Small intestine (tissue), 7 donors: ENCODE data around the gene SPAG4. TPM values are rescaled to one million over a fixed set of nuclear protein-coding genes. Genes with fewer than 3 reads are reported as not detected.
A peak's percentile ranks its signal among the peaks of the same experiment; 100 is the strongest.

Experiments
- DNase-seq, 2 donors: peaks; one replicate each; pipeline versions ENCODE4 v3.0.0 to v3.0.0-alpha.2; 2013
- FAIRE-seq: peaks from 2 replicates; lab custom pipeline; 2012; peaks lifted over from hg19 to GRCh38; lab: Jason Lieb, UNC
- H3K27ac ChIP-seq, 3 donors: one replicate each; pipeline ENCODE4 v1.5.1; 2013; ENCODE audit warnings: low read length in 2 of 3, mild to moderate bottlenecking in 2 of 3, control low read depth in 1 of 3, inconsistent platforms in 1 of 3, low read depth in 1 of 3, moderate library complexity in 1 of 3
- H3K27me3 ChIP-seq, 3 donors: one replicate each; pipeline ENCODE4 v1.6.1; 2013; ENCODE audit warnings: low read length in 3 of 3, inconsistent platforms in 1 of 3; ENCODE audit not compliant: control insufficient read depth in 3 of 3, insufficient read depth in 3 of 3
- H3K36me3 ChIP-seq, 3 donors: one replicate each; pipeline ENCODE4 v1.6.1; 2013; ENCODE audit warnings: low read length in 3 of 3, inconsistent platforms in 1 of 3, low read depth in 1 of 3, mild to moderate bottlenecking in 1 of 3, moderate library complexity in 1 of 3; ENCODE audit not compliant: control insufficient read depth in 3 of 3, insufficient read depth in 2 of 3
- H3K4me1 ChIP-seq, 3 donors: one replicate each; pipeline ENCODE4 v1.6.1; 2013; ENCODE audit warnings: low read length in 2 of 3, inconsistent platforms in 1 of 3, low read depth in 1 of 3, mild to moderate bottlenecking in 1 of 3, moderate library complexity in 1 of 3; ENCODE audit not compliant: control insufficient read depth in 3 of 3, insufficient read depth in 2 of 3
- H3K4me3 ChIP-seq, 3 donors: one replicate each; pipeline ENCODE4 v1.5.1; 2013; ENCODE audit warnings: low read length in 3 of 3, control low read depth in 1 of 3, inconsistent platforms in 1 of 3, low read depth in 1 of 3, mild to moderate bottlenecking in 1 of 3, moderate library complexity in 1 of 3
- H3K9me3 ChIP-seq, 2 donors: one replicate each; pipeline ENCODE4 v1.6.1; 2013; ENCODE audit warnings: low read depth in 1 of 2, low read length in 1 of 2; ENCODE audit not compliant: control insufficient read depth in 2 of 2, insufficient read depth in 1 of 2
- WGBS, 3 donors: extraction: QIAGEN DNeasy Blood & Tissue Kit; methylation state at CpG; one replicate each; pipeline ENCODE4 v1.1.7; 2013; 5-methylcytosine and 5-hydroxymethylcytosine counted together
- polyA plus RNA-seq, 4 donors: library from polyadenylated mRNA; stranded (reverse) in 3 of 4; unstranded in 1 of 4; fragments of 200-250 nt in 3 of 4; fragments of 120-200 nt in 1 of 4; gene quantifications; one replicate each; pipeline versions ENCODE4 v1.2.1 to v1.2.3, GENCODE V29; 2013
- donor health status: healthy with polysubstance abuse.
- donor health status: control.
- donor health status: control.
- donor health status: Bipolar disorder and iron deficiency.
- donor health status: healthy.

Gene SPAG4
- polyA plus RNA-seq, 4 donors: 0.96 to 10.5 (median 2.1) TPM

DNA sequence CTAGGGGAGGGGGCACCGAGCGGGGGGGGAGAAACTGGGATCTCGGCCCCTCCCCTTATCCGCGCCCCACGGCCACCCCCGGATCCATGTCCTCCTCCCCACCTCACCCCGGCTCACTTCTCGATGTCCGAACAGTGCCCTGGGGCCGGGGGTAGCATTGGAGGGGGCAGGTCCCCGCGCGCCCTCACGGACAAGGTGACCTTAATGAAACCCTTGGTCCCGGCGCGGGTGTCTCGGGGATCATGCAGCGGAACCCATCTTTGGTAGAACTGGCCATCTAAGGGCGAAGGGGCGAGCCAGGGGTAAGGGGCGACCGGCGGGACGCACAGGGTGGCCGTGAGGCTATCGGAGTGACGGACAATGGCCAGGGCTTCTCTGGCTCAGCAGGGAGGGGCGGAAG, 13.6 kb upstream of the SPAG4 start:
- DNase-seq (no peak), FAIRE-seq (no peak)
- WGBS, 3 donors: 31 to 35% (median 34%) methylated on average over 27 to 30 of the region's 30 CpGs
- Histone ChIP-seq H3K27me3 (peaks cover 0 to 28% (median 6%) of the 10 kb centered on the region in 3 donors), H3K4me1 (peaks cover 1 to 17% (median 2%) of the 10 kb centered on the region in 3 donors), H3K27ac (peak overlapping the region in 1 of 3 donors; percentile 53), H3K9me3 (no peaks in the 10 kb centered on the region), H3K4me3 (peak overlapping the region in 2 of 3 donors; percentile 42 to 48), H3K36me3 (no peaks in the 10 kb centered on the region)

- peaks cover 1 to 17% (median 2%) of the 10 kb centered on the region in 3 donors for H3K4me1 ChIP-seq
- DNase-seq (no peak), FAIRE-seq (no peak)
- H3K27ac ChIP-seq: no peak overlapping the region
- H3K36me3 ChIP-seq: no peaks in the 10 kb centered on the region
- no peaks in the 10 kb centered on the region for H3K9me3 ChIP-seq
- WGBS, 3 donors: 91 to 97% (median 93%) methylated on average over 15 of the region's 15 CpGs
- no peak overlapping the region for H3K4me3 ChIP-seq
- peaks cover 0 to 28% (median 6%) of the 10 kb centered on the region in 3 donors for H3K27me3 ChIP-seq
Measured at GRCh38 chr20:35602851-35603495, 12.7 kb upstream of the SPAG4 start.

DNA sequence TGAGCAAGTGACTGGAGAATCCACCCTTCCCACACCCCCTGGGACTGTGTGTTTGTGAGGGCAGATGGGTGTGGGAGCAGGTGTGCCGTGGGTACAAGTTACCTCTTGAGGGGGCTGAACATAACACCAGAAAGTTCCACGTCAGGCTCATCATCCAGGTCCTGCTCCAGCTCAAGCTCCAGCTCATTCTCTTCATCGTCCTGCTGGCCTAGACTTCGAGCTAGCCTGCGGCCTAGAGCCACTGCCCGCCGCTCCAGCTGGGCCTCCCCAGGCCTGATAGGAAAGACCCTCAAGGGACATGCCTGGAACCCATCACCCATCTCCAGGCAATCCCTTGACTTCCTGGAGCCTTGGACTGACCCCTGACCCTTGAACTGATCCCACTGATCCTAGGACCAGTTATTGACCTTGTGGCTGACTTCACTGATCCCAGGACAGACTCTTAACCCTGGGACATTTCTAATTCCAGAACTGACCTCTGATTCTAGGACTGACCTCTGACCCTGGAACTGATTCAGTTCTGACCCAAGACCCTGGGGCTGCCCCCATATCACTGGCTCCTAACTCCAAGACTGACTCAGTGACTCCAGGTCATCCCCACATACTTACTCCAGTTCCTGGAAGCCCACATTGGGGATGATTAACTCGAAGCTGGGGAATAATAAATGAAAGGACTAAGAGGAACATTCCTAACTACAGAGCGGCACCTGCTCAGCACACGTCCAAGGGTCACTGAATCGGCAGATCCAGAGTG, 11.8 kb upstream of the SPAG4 start:
- H3K27ac ChIP-seq: peak overlapping the region in 1 of 3 donors; percentile 7
- no peak overlapping the region for H3K4me3 ChIP-seq
- H3K36me3 ChIP-seq: no peaks in the 10 kb centered on the region
- DNase-seq (peak in 1 of 2 donors; percentile 55), FAIRE-seq (no peak)
- peaks cover 0 to 28% (median 6%) of the 10 kb centered on the region in 3 donors for H3K27me3 ChIP-seq
- no peaks in the 10 kb centered on the region for H3K9me3 ChIP-seq
- 72 to 85% (median 75%) methylated on average over 11 of the region's 11 CpGs for WGBS, 3 donors
- peaks cover 1 to 17% (median 2%) of the 10 kb centered on the region in 3 donors for H3K4me1 ChIP-seq

GRCh38 chr20:35604449-35604747, 11.2 kb upstream of the SPAG4 start:
- H3K27ac ChIP-seq: peak overlapping the region in 1 of 3 donors; percentile 7
- peaks cover 1 to 17% (median 2%) of the 10 kb centered on the region in 3 donors for H3K4me1 ChIP-seq
- H3K4me3 ChIP-seq: no peak overlapping the region
- H3K9me3 ChIP-seq: no peaks in the 10 kb centered on the region
- no peaks in the 10 kb centered on the region for H3K36me3 ChIP-seq
- DNase-seq (peak; percentile 23 to 57), FAIRE-seq (no peak)
- peaks cover 0 to 28% (median 3%) of the 10 kb centered on the region in 3 donors for H3K27me3 ChIP-seq
- 31 to 41% (median 33%) methylated on average over 4 of the region's 4 CpGs for WGBS, 3 donors

GRCh38 chr20:35606127-35606526, 9.5 kb upstream of the SPAG4 start:
- Histone ChIP-seq H3K4me1 (peaks cover 1 to 10% (median 2%) of the 10 kb centered on the region in 3 donors), H3K36me3 (no peaks in the 10 kb centered on the region), H3K4me3 (no peak overlapping the region), H3K27ac (peak overlapping the region in 1 of 3 donors; percentile 71), H3K9me3 (no peaks in the 10 kb centered on the region), H3K27me3 (peaks cover 0 to 13% (median 0%) of the 10 kb centered on the region in 3 donors)
- 85 to 94% (median 88%) methylated on average over 4 of the region's 4 CpGs for WGBS, 3 donors
- FAIRE-seq (no peak), DNase-seq (no peak)

- Histone ChIP-seq H3K9me3 (no peaks in the 10 kb centered on the region), H3K4me3 (no peak overlapping the region), H3K27me3 (peaks cover 0 to 4% (median 0%) of the 10 kb centered on the region in 3 donors), H3K27ac (peak overlapping the region in 1 of 3 donors; percentile 50), H3K4me1 (peaks cover 0 to 4% (median under 1%) of the 10 kb centered on the region in 3 donors), H3K36me3 (no peaks in the 10 kb centered on the region)
- DNase-seq: no peak
- WGBS, 3 donors: 67 to 73% (median 68%) methylated on average over 14 of the region's 14 CpGs
- FAIRE-seq: no peak
Measured at GRCh38 chr20:35607003-35607735, 8.5 kb upstream of the SPAG4 start.

DNA sequence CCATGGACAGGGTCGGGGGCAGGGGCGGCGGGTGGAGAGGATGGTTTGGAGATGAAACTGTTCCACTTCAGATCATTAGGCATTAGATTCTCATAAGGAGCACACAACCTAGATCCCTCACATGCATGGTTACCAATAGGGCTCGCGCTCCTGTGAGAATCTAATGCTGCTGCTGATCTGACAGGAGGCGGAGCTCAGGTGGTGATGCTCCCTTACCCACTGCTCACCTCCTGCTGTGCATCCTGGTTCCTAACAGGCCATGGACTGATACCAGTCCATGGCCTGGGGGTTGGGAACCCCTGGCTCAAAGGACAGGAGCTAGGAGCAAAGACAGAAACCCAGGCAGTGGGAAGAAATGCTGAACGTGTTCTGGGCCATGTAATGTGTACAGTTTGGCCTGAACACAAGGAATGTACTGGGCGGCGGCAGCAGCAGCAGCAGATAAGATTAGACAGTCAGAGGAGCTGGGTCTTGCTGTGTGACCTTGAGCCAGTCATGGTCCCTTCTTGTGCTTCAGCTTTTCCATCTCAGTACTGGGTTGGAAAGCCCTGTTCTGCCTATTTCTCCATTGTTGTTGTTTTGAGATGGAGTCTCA, 4.7 kb upstream of the SPAG4 start:
- DNase-seq: peak in 1 of 2 donors; percentile 69
- no peaks in the 10 kb centered on the region for H3K9me3 ChIP-seq

DNA sequence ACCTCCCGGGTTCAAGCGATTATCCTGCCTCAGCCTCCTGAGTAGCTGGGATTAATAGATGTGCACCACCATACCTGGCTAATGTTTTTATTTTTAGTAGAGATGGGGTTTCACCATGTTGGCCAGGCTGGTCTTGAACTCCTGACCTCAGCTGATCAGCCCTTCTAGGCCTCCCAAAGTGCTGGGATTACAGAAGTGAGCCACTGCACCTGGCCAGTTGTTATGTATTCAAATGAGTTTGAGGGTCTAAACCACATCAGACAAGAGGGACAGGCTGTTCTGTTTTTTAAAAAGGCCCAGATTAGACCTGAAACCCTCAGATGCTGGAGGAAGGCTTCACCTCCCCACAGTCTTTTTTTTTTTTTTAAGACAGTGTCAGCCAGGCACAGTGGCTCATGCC, 4.1 kb upstream of the SPAG4 start:
- peaks cover 0 to 5% (median 0%) of the 10 kb centered on the region in 3 donors for H3K4me1 ChIP-seq
- 87 to 99% (median 92%) methylated on average over 2 of the region's 2 CpGs for WGBS, 3 donors
- H3K4me3 ChIP-seq: no peak overlapping the region
- no peaks in the 10 kb centered on the region for H3K27me3 ChIP-seq
- peak overlapping the region in 1 of 3 donors; percentile 62 for H3K27ac ChIP-seq
- DNase-seq (no peak), FAIRE-seq (no peak)
- H3K36me3 ChIP-seq: no peaks in the 10 kb centered on the region
- H3K9me3 ChIP-seq: no peaks in the 10 kb centered on the region

More for the DNA sequence above, 4.7 kb upstream of the SPAG4 start:
- Histone ChIP-seq H3K27ac (peak overlapping the region in 1 of 3 donors; percentile 62), H3K36me3 (no peaks in the 10 kb centered on the region), H3K4me1 (peaks cover 0 to 3% (median 0%) of the 10 kb centered on the region in 3 donors), H3K4me3 (no peak overlapping the region), H3K27me3 (no peaks in the 10 kb centered on the region)
- FAIRE-seq: no peak
- WGBS, 3 donors: 71 to 84% (median 83%) methylated on average over 9 of the region's 9 CpGs
